GM12878 (cell line): ENCODE measurements around the gene LCORL. TPM values are rescaled to one million over a fixed set of nuclear protein-coding genes. Genes with fewer than 3 reads are reported as not detected.
"Not testable (repeated sequence)": the region's sequence is repeated elsewhere in the genome, so short reads cannot be mapped to it uniquely, and the experiment has no call there.

ENCODE experiments used
- ATAC-seq: fragments of 200-7000 bp; cut with Tn5 transposase; 3 replicates; pipeline ENCODE4 v1.9.1; 2020; ENCODE audit warnings: mild to moderate bottlenecking, moderate library complexity
- BruUV-seq: library from RNA; stranded (reverse); fragments of 400-500 nt; replicated peaks from 2 replicates; lab custom pipeline; 2021; lab: Mats Ljungman, UMichigan
- CTCF ChIA-PET: fragments of 300-600 bp; sonication (Branson Sonifier 250); formaldehyde crosslinking; extraction: SDS; loops from one replicate; lab custom pipeline; 2021; ENCODE audit warnings: inconsistent platforms; lab: Yijun Ruan, JAX
- POLR2A ChIA-PET: fragments of 350-600 bp; formaldehyde crosslinking; extraction: SDS; loops from one replicate; lab custom pipeline; 2021; ENCODE audit warnings: inconsistent platforms; lab: Charles Lee
- RAD21 ChIA-PET: fragments of 300-600 bp; sonication (Branson Sonifier 250); formaldehyde crosslinking; loops from one replicate; lab custom pipeline; 2023; ENCODE audit warnings: antibody characterized with exemption; ENCODE audit not compliant: unreplicated experiment; lab: Charles Lee
- SMC1A ChIA-PET: fragments of 300-600 bp; sonication (Branson Sonifier 250); formaldehyde crosslinking; loops from one replicate; lab custom pipeline; 2023; ENCODE audit not compliant: unreplicated experiment, uncharacterized antibody; lab: Charles Lee
- DNase-seq: peaks from one replicate; pipeline ENCODE4 v3.0.0-alpha.2; 2011; ENCODE audit warnings: low read depth, low spot score
- FAIRE-seq: peaks from 3 replicates; lab custom pipeline; 2011; peaks lifted over from hg19 to GRCh38; lab: Jason Lieb, UNC
- H2AFZ ChIP-seq: 2 replicates; pipeline ENCODE4 v1.6.0; 2011; ENCODE audit warnings: low read depth, low read length, control low read depth; ENCODE audit not compliant: control insufficient read depth
- H3K27ac ChIP-seq: 2 replicates; pipeline ENCODE4 v1.5.1; 2011; ENCODE audit warnings: control low read depth; ENCODE audit not compliant: control insufficient read depth, insufficient read depth
- H3K27me3 ChIP-seq, 2 experiments: replicated peaks in 1 of 2; 2 replicates each; pipeline versions ENCODE4 v1.6.0 to v1.6.1; 2011; ENCODE audit warnings: low read length in 1 of 2; ENCODE audit not compliant: control insufficient read depth in 2 of 2, insufficient read depth in 2 of 2
- H3K36me3 ChIP-seq, 2 experiments: 2 replicates each; pipeline ENCODE4 v1.5.1; 2011; ENCODE audit warnings: low read length in 1 of 2; ENCODE audit not compliant: control insufficient read depth in 2 of 2, insufficient read depth in 2 of 2
- H3K4me1 ChIP-seq: 2 replicates; pipeline ENCODE4 v1.6.1; 2011; ENCODE audit warnings: mild to moderate bottlenecking, low read length, moderate library complexity, mixed read lengths; ENCODE audit not compliant: control insufficient read depth, insufficient read depth
- H3K4me2 ChIP-seq: 2 replicates; pipeline ENCODE4 v1.6.0; 2011; ENCODE audit warnings: control low read depth; ENCODE audit not compliant: control insufficient read depth, insufficient read depth
- H3K4me3 ChIP-seq: fragments of 200-600 bp; sonication (generic); 2 replicates; pipeline ENCODE4 v1.5.1; 2016
- H3K79me2 ChIP-seq: 2 replicates; pipeline ENCODE4 v1.6.0; 2011; ENCODE audit warnings: low read length; ENCODE audit not compliant: control insufficient read depth, insufficient read depth
- H3K9ac ChIP-seq: 2 replicates; pipeline ENCODE4 v1.8.0; 2011; ENCODE audit warnings: low read length, control low read depth, mixed read lengths; ENCODE audit not compliant: control insufficient read depth, insufficient read depth
- H3K9me3 ChIP-seq: replicated peaks from 3 replicates; pipeline ENCODE4 v1.5.1; 2011; ENCODE audit warnings: mild to moderate bottlenecking, low read length; ENCODE audit not compliant: control insufficient read depth, insufficient read depth
- H4K20me1 ChIP-seq: 2 replicates; pipeline ENCODE4 v1.6.0; 2011; ENCODE audit not compliant: control insufficient read depth, insufficient read depth
- FOXK2 ChIP-seq: fragments of 450-650 bp; IDR thresholded peaks from 2 replicates; pipeline ENCODE4 v1.6.1; 2017; ENCODE audit warnings: mild to moderate bottlenecking, moderate library complexity
- FOXM1 ChIP-seq: IDR thresholded peaks from 2 replicates; pipeline ENCODE4 v1.6.1; 2012; ENCODE audit warnings: low read depth, mild to moderate bottlenecking, inconsistent platforms, low read length, moderate library complexity
- IRF4 ChIP-seq: IDR thresholded peaks from 2 replicates; pipeline ENCODE4 v1.6.1; 2011; ENCODE audit warnings: low read depth, low read length
- KAT2A ChIP-seq: conservative IDR thresholded peaks from 2 replicates; pipeline ENCODE4 v1.6.1; 2011; ENCODE audit warnings: low read depth, low read length; ENCODE audit not compliant: control insufficient read depth
- RB1 ChIP-seq: fragments of 450-650 bp; formaldehyde crosslinking; IDR thresholded peaks from 2 replicates; pipeline ENCODE4 v1.6.1; 2017; ENCODE audit warnings: mild to moderate bottlenecking, borderline replicate concordance
- SP1 ChIP-seq: IDR thresholded peaks from one replicate; pipeline ENCODE4 v1.6.1; 2011; ENCODE audit warnings: low read depth, low read length
- SRF ChIP-seq, 2 experiments: IDR thresholded peaks; 2 replicates each; pipeline ENCODE4 v1.6.1; 2011; ENCODE audit warnings: low read depth in 2 of 2, low read length in 2 of 2, mild to moderate bottlenecking in 1 of 2, moderate library complexity in 1 of 2
- STAT3 ChIP-seq: IDR thresholded peaks from 2 replicates; pipeline ENCODE4 v1.6.1; 2011; ENCODE audit warnings: low read depth, low read length, improper control_type of control experiment
- ZSCAN29 ChIP-seq: fragments of 450-650 bp; IDR thresholded peaks from 2 replicates; pipeline ENCODE4 v1.6.1; 2017; ENCODE audit warnings: mild to moderate bottlenecking, moderate library complexity
- WGBS: methylation state at CpG from one replicate; pipeline ENCODE4 v1.1.6; 2016; ENCODE audit warnings: low lambda C conversion rate; ENCODE audit not compliant: insufficient replicate concordance, insufficient coverage; ENCODE audit errors: missing lambda C conversion rate; 5-methylcytosine and 5-hydroxymethylcytosine counted together
- in situ Hi-C: fragments of 300-500 bp; cut with MboI; formaldehyde crosslinking; loops from 9 replicates; pipeline ENCODE4 v1.14.3; 2018; ENCODE audit warnings: mixed read lengths
- intact Hi-C: fragments of 100-400 bp; cut with micrococcal nuclease; formaldehyde crosslinking; loops from one replicate; pipeline ENCODE4 v1.14.2; 2022; ENCODE audit not compliant: unreplicated experiment
- polyA plus RNA-seq, 11 experiments: library from polyadenylated mRNA; depleted of rRNA in 4 of 11; unstranded in 6 of 11; stranded (reverse) in 5 of 11; fragments of >200 nt; fragmentation: Nextera tagmentation in 4 of 11; fragmentation: Illumina TruSeq in 1 of 11; extraction: Ambion mirVana in 4 of 11; extraction: Trizol in 1 of 11; gene quantifications; 1 replicate in 1 of 11; 2 replicates in 10 of 11; pipeline versions ENCODE4 v1.2.1 to v1.2.3, GENCODE V29; 2011 to 2016; ENCODE audit warnings: inconsistent platforms in 2 of 11, missing spikeins in 2 of 11, low read depth in 1 of 11
- total RNA-seq, 4 experiments: library from RNA; depleted of rRNA in 3 of 4; stranded (reverse); fragments of >200 nt in 3 of 4; fragmentation: Illumina TruSeq in 1 of 4; extraction: Trizol in 1 of 4; gene quantifications; 2 replicates each; pipeline versions ENCODE4 v1.2.1 to v1.2.3, GENCODE V29; 2013 to 2021
- TF ChIP-seq, protein P1 (sequence below): fragments of 450-650 bp; IDR thresholded peaks from 2 replicates; pipeline ENCODE4 v1.6.1; 2018; ENCODE audit warnings: mild to moderate bottlenecking, low read depth, moderate library complexity; ENCODE audit not compliant: partially characterized antibody

LCORL gene
- total and polyA plus RNA-seq, 10 of the 15 experiments (the other 5 are each of a cell fraction or from before 2014, with no cell fraction given) = 2.2 to 9.8 (median 5.9) TPM

DNA sequence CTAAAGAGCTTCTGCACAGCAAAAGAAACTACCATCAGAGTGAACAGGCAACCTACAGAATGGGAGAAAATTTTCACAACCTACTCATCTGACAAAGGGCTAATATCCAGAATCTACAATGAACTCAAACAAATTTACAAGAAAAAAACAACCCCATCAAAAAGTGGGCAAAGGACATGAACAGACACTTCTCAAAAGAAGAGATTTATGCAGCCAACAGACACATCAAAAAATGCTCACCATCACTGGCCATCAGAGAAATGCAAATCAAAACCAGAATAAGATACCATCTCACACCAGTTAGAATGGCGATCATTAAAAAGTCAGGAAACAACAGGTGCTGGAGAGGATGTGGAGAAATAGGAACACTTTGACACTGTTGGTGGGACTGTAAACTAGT lies 171.3 kb downstream of the LCORL start:
- not testable (repeated sequence) for DNase-seq

DNA sequence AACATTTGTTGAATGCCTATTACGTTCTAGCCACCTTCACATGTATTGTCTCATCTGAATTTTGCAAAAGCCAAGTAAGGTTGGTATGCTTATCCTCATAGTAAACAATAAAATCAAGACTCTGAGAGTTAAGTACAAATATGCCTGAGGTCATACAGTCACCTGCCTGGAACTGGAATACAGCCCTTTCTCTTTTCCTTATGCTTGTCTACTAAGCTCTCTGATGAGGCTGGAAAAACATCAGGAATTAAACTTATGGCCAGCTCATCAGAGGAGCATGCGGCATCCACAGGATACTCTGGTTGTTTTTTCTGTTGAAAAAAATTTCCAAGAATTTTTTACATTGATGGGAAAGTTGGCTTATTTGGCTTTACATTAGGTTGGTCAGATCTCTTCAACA lies 175.3 kb downstream of the LCORL start:
- TF ChIP-seq IRF4 = no peak
- no peak for TF ChIP-seq SRF (IDR thresholded peaks at IDR 0.05; ENCODE audit: low read depth in 2 of 2, low read length in 2 of 2)
- no peak for TF ChIP-seq KAT2A
- no peak for TF ChIP-seq FOXM1
- TF ChIP-seq FOXK2 = no peak
- TF ChIP-seq, protein P1, sequence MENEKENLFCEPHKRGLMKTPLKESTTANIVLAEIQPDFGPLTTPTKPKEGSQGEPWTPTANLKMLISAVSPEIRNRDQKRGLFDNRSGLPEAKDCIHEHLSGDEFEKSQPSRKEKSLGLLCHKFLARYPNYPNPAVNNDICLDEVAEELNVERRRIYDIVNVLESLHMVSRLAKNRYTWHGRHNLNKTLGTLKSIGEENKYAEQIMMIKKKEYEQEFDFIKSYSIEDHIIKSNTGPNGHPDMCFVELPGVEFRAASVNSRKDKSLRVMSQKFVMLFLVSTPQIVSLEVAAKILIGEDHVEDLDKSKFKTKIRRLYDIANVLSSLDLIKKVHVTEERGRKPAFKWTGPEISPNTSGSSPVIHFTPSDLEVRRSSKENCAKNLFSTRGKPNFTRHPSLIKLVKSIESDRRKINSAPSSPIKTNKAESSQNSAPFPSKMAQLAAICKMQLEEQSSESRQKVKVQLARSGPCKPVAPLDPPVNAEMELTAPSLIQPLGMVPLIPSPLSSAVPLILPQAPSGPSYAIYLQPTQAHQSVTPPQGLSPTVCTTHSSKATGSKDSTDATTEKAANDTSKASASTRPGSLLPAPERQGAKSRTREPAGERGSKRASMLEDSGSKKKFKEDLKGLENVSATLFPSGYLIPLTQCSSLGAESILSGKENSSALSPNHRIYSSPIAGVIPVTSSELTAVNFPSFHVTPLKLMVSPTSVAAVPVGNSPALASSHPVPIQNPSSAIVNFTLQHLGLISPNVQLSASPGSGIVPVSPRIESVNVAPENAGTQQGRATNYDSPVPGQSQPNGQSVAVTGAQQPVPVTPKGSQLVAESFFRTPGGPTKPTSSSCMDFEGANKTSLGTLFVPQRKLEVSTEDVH = no peak
- TF ChIP-seq STAT3 = no peak
- no peak for TF ChIP-seq SP1
- no peak for TF ChIP-seq ZSCAN29
- TF ChIP-seq RB1 = no peak
- TF ChIP-seq, all 136 proteins: peak for 0
- Histone ChIP-seq H3K27me3 (no peaks in the 10 kb centered on the region), H3K4me2 (no peak overlapping the region), H3K9ac (no peak overlapping the region), H4K20me1 (no peaks in the 10 kb centered on the region), H3K9me3 (no peaks in the 10 kb centered on the region), H2AFZ (no peak overlapping the region), H3K4me1 (no peaks in the 10 kb centered on the region), H3K36me3 (peaks cover 4 to 12% of the 10 kb centered on the region in 2 experiments; a peak in 3 of 4 replicates), H3K27ac (no peak overlapping the region), H3K79me2 (no peaks in the 10 kb centered on the region), H3K4me3 (no peak overlapping the region)
- intact Hi-C loops (no loop called here), in situ Hi-C loops (no loop called here)
- BruUV-seq = no TSS peak
- ChIA-PET RAD21 (no interaction called here), SMC1A (interaction anchor here (1.4 kb wide), 1 partner anchor 30 kb away, joined by 3 read pairs; no protein-coding TSS in a partner anchor), POLR2A (no interaction called here), CTCF (no interaction called here)
- ATAC-seq = no peak
- no peak for DNase-seq
- FAIRE-seq = no peak
- 95% methylated on average over 2 of the region's 2 CpGs for WGBS

More for the DNA sequence above, 171.3 kb downstream of the LCORL start:
- intact Hi-C loops, in situ Hi-C loops, H3K9me3 ChIP-seq, H3K27ac ChIP-seq, H3K4me3 ChIP-seq, BruUV-seq, SMC1A ChIA-PET, H3K36me3 ChIP-seq, H3K9ac ChIP-seq, CTCF ChIA-PET, H3K79me2 ChIP-seq, H4K20me1 ChIP-seq, POLR2A ChIA-PET, H3K27me3 ChIP-seq, H3K4me2 ChIP-seq, ATAC-seq, H2AFZ ChIP-seq, RAD21 ChIA-PET, H3K4me1 ChIP-seq, FAIRE-seq: not testable (repeated sequence)
- 80% methylated on average over 1 of the region's 1 CpG for WGBS
